C1 segment of cervical spinal cord (tissue), 14 donors: Measurements from ENCODE around the gene STX7.
A peak's percentile ranks its signal among the peaks of the same experiment; 100 is the strongest.

Experiments
- DNase-seq, 14 donors: peaks; one replicate each; lab custom pipeline; 2025; lab: John Stamatoyannopoulos, UW

Gene STX7

DNA sequence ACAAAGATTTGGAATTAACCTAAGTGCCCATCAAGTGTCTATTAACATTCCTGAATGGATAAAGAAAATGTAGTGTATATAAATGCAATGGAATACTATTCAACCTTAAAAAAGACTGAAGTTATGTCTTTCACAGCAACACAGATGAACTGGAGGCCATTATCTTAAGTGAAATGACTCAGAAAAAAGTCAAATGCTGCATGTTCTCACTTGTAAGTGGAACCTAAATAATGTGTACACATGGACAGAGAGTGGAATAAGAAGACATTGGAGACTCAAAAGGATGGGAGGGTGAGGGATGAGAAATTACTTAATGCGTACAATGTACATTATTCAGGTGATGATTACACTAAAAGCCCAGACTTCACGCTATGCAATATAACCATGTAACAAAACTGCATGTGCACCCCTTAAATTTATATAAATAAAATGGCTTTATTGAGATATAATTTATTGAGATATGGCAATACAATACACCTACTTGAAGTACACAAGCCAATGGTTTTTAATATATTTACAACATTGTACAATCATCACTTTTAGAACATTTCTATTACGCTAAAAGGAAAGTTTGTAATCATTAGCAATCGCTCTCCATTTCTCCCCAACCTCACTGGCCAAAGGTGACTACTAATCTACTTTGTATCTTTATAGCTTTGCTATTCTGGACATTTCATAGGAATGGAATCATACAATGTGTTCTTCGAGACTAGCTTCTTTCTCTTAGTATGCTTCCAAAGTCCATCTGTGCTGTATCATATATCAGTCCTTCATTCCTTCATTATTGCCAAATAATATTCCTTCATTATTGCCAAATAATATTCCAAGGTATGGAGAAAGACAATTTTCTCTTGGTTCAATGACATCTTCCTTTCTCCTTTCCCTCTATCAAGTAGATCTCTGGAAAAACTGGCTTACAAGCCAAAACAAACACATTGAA is 5.8 kb downstream of the STX7 start:
- no peak for DNase-seq

DNA sequence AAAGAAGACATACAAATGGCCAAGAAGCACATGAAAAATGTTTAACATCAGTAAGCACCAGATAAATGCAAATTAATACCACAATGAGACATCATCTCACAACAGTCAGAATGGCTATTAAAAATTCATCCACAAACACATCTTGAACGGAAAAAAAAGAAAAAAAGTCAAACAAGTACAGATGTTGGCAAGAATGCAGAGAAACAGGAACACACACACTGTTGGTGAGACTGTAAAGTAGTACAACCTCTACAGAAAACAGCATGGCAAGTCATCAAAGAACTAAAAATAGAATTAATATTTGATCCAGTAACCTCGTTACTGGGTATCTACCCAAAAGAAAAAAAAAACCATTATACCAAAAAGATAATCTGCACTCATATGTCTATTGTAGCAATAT is 6.5 kb downstream of the STX7 start:
- no peak for DNase-seq

DNA sequence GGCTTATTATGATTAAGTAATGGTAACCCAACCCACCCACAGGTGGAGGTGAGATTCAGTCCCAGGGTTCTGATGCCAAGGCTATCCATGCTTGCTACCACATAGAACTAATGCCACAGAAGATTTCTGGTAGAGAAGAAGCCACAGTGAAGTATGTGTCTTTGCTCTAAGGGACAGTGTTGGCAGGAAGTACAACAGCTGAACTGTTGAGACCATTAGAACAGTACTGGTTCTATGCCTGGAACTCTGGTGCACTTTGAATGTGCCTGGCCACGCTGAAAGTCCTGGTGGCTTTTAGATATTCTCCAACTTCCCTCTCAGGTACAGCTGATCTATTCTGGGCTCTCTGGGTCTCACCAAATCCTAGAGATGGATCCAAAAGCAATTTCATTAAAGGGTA is 7.8 kb downstream of the STX7 start:
- no peak for DNase-seq

DNA sequence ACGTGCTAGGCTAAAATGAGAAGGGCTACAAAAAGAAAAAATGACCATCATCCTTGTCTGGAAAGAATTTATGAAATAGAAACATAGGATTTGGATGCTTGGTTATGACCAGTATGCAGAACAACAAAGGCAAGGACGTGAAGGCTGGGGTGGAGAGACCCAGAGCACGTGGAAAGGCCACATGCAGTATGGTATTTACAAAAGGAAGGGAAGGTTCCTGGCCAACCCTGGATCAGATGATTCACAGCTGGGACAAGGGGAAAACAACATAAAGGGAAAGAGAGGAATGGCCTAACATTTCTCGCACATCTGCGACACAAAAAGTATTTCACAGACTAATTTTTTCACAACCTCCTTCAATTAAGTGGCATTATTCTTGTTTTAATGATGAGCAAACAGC is 8.2 kb downstream of the STX7 start:
- DNase-seq = no peak

- DNase-seq = no peak
Measured at GRCh38 chr6:132499757-132500156, 13.2 kb downstream of the STX7 start.

- DNase-seq = no peak
Measured at GRCh38 chr6:132498638-132499037, 14.3 kb downstream of the STX7 start.

- DNase-seq = no peak
Measured at GRCh38 chr6:132496519-132497180, 16.3 kb downstream of the STX7 start.

GRCh38 chr6:132495604-132496079 is 17.3 kb downstream of the STX7 start:
- DNase-seq = no peak

- DNase-seq = no peak
Measured at GRCh38 chr6:132494954-132495353, 18.0 kb downstream of the STX7 start.

GRCh38 chr6:132491881-132492280 is 21.0 kb downstream of the STX7 start:
- no peak for DNase-seq

GRCh38 chr6:132491303-132491702 is 21.6 kb downstream of the STX7 start:
- DNase-seq = no peak

DNA sequence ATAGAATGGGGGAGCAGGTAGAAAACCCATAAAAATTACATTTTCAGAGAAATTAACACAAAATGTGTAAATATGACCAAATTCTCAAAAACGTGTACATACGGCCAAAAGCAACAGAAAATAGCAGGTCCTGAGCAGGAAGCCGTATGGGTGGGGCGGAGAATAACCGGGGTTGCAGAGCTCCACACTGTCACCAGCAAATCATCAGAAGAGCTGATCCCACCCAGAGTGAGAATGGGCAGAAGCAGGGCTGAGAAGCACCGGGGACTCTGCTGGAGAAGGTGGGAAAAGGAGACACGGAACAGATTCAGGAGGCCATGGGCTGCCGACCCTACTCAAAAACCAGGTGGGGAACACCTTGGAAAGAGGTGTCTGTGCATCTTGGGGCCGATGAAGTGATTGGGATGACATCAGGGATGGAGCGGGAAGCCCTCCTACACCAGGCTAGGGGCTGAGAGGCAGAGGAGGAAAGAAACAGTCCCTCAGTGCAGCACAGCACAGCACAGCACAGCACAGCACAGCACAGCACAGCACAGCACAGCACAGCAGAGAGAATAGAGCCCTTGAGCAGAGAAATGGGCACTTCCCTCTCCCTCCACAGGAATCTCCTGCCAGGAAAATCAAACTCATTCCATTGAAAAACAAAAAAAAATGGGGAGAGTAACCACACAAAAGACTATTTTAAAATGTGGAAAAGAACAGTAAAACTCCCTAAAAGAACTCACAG is 22.3 kb downstream of the STX7 start:
- no peak for DNase-seq

- DNase-seq = peak in 4 of 14 donors; percentile 21 to 34 (median 28)
Measured at GRCh38 chr6:132490024-132490423, 22.9 kb downstream of the STX7 start.

DNA sequence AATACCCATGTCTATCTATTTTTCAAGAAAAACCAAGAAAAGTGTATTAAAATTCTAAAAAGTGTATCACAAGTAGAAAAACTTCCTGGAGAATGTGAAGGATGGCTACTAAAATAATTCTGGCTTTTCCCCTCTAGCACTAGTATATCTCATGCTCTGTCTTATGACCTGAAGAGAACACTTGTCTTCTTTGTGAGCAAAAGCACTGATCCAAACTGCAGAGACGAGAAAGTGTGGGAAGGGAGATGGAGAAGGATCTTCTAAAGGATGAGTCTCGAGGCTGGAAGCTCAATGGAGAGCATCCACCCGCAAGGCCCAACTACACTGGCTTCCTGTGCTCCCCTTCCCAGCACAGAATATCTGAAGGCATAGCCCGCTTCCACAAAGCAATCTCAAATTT is 23.5 kb downstream of the STX7 start:
- DNase-seq = no peak

- DNase-seq = no peak
Measured at GRCh38 chr6:132487762-132488161, 25.2 kb downstream of the STX7 start.

GRCh38 chr6:132484680-132485018 is 28.3 kb downstream of the STX7 start:
- no peak for DNase-seq

- peak in 3 of 14 donors; percentile 7 to 58 (median 45) for DNase-seq
Measured at GRCh38 chr6:132483779-132484679, 28.9 kb downstream of the STX7 start.

DNA sequence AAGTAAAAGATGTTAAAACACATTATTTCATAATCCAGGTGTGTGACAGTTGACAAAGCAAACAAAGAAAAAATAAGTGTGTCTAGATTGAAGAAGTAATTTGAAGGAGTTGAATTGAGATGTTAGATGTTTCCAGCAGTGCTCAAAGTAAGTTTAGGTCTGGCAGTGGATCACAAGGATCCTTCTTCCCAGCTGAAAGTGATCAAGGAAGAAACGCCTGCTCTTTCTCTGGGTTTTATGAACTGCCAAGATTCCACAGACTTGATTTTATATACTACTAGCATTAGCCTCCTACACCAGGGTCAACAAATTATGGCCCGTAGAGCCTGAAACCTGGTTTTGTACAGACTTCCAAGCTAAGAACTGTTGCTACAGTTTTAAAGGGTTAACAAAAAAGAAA is 30.3 kb downstream of the STX7 start:
- DNase-seq = no peak

DNA sequence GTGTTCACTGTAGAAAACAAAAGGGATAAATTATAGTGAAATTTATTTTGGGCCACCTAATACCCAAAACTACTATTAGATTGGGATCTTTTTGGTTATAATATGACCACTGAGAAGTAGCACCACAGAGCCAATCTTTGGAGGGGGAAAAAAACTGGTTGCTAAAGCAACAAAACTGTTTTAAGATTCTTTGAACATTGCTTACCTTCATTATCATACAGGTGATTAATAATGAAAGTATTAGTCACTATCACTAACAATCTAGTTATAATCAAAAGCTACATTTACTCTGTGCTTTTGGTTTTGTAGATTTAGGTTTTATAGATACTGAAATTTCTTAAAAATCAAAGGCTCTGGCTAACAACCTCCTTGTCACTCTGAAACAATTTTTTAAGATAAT is 31.7 kb downstream of the STX7 start:
- DNase-seq = no peak

DNA sequence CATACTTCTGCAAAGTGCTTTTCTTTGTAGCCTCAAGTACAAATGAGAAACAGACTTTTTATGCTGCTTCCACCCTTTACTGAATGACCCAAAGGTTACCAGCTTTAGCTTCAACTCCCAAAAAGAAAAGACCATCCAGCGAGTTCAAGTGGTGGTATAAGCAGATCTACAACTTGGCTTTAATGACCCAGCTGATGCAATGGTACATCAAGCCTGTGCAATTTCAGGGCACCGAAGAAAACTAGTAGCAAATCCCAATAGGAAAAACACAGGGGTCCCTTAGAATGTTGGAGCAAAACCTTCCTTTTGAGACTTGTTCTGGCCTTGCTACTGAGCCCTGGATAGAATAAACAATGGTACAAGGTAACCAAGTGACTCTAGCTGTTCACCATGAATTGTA is 33.8 kb downstream of the STX7 start:
- no peak for DNase-seq

GRCh38 chr6:132478674-132479073 is 34.2 kb downstream of the STX7 start:
- no peak for DNase-seq
